WERI-Rb-1 (cell line): Measurements from ENCODE around the gene UBASH3B.

Experiments used
- DNase-seq: peaks from one replicate; pipeline ENCODE4 v3.0.0-alpha.2; 2020
- H3K27ac ChIP-seq: fragments of 250-450 bp; sonication (Bioruptor Pico); 2 replicates; pipeline ENCODE4 v1.5.1; 2020; ENCODE audit warnings: mild to moderate bottlenecking, moderate library complexity
- H3K27me3 ChIP-seq: fragments of 250-450 bp; sonication (Bioruptor Pico); 2 replicates; pipeline ENCODE4 v1.5.1; 2021; ENCODE audit warnings: mild to moderate bottlenecking, low read depth, moderate library complexity; ENCODE audit not compliant: insufficient read depth, severe bottlenecking
- H3K36me3 ChIP-seq: fragments of 250-450 bp; sonication (Bioruptor Pico); 2 replicates; pipeline ENCODE4 v1.5.1; 2020; ENCODE audit warnings: mild to moderate bottlenecking, moderate library complexity
- H3K4me3 ChIP-seq: 2 replicates; pipeline ENCODE4 v1.5.1; 2011; ENCODE audit warnings: low read depth, mild to moderate bottlenecking, control low read depth, low read length
- H3K9me3 ChIP-seq: fragments of 250-450 bp; sonication (Bioruptor Pico); 2 replicates; pipeline ENCODE4 v1.5.1; 2021; ENCODE audit warnings: mild to moderate bottlenecking, moderate library complexity; ENCODE audit not compliant: severe bottlenecking
- TF ChIP-seq, protein P1 (sequence below): IDR thresholded peaks from 2 replicates; pipeline ENCODE4 v1.5.1; 2011; ENCODE audit warnings: low read depth, mild to moderate bottlenecking, control low read depth, inconsistent platforms, low read length

UBASH3B gene

DNA sequence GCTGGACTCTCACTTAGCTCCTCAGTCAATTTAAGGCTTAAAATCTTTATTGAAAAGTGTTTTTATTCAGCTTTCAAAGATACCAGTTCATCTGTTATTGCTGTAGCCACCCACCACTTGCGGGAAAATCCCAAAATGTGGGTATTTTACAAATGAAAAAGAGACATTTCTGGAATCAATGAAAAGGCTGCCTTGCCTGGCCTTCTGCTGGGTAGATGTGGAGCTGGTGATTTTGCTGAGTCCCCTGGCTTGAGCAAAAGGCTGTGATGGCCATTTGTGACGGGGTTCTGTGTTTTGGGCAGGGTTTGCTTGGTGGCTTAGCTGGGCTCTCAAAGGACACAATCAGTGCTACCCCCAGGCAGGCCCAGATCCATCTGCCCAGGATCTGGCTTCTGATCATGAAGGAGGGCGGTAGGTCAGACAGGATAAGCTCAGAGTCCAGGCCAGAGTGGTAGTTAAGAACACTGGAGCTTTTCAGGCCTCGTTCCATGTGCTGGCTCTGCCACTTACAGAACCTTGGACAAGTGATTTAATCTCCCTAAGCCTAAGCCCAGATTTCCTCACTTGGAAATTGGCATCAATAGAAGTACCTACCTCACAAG, 36.1 kb downstream of the UBASH3B start:
- H3K27ac ChIP-seq = no peak overlapping the region
- H3K36me3 ChIP-seq = no peaks in the 10 kb centered on the region
- H3K27me3 ChIP-seq = peaks cover 55% of the 10 kb centered on the region
- DNase-seq = peak; percentile 18
- H3K4me3 ChIP-seq = no peak overlapping the region
- H3K9me3 ChIP-seq = no peaks in the 10 kb centered on the region
- TF ChIP-seq, protein P1, sequence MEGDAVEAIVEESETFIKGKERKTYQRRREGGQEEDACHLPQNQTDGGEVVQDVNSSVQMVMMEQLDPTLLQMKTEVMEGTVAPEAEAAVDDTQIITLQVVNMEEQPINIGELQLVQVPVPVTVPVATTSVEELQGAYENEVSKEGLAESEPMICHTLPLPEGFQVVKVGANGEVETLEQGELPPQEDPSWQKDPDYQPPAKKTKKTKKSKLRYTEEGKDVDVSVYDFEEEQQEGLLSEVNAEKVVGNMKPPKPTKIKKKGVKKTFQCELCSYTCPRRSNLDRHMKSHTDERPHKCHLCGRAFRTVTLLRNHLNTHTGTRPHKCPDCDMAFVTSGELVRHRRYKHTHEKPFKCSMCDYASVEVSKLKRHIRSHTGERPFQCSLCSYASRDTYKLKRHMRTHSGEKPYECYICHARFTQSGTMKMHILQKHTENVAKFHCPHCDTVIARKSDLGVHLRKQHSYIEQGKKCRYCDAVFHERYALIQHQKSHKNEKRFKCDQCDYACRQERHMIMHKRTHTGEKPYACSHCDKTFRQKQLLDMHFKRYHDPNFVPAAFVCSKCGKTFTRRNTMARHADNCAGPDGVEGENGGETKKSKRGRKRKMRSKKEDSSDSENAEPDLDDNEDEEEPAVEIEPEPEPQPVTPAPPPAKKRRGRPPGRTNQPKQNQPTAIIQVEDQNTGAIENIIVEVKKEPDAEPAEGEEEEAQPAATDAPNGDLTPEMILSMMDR = no peak

DNA sequence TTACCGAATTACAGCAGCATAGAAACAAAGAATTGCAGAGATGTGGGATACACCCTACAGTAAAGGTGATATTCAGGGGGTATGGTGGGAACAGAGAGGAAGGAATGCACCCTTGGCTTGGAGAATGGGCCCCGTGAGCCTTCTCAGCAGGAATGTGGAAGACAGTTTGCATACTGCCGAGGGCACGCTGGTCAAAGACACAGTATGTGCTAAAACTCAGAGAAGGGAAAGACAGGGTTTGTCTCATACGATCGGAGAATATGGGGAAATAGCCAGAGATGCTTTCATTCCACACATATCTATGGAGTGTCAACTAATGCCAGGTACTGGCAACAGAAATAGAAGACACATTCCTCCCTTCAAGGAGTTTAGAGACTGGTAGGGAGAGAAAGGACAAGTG, 36.9 kb downstream of the UBASH3B start:
- Histone ChIP-seq H3K36me3 (no peaks in the 10 kb centered on the region), H3K27me3 (peaks cover 56% of the 10 kb centered on the region), H3K4me3 (no peak overlapping the region), H3K27ac (no peak overlapping the region), H3K9me3 (no peaks in the 10 kb centered on the region)
- TF ChIP-seq, protein P1 = no peak
- no peak for DNase-seq

DNA sequence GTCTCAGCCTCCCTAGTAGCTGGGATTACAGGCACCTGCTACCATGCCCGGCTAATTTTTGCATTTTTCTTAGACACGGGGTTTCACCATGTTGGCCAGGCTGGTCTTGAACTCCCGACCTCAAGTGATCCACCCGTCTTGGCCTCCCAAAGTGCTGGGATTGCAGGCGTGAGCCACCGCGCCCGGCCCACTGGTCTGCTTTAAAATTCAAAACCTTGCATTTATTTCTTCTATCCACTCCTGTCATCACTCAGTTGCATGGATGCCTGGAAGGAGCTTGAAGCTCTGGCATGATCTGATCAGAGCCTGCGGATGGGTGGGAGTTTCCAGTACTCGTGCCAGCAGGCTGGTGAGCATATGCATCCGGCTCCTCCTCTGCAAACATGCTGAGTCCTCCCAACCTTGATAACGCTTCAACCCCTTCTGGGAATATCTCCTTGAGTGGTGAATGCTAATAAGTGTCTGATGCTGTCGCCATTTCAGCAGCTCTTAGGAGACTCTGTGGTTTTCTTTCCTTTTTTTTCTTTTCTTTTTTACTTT, 39.6 kb downstream of the UBASH3B start:
- H3K4me3 ChIP-seq = no peak overlapping the region
- no peak for DNase-seq
- H3K36me3 ChIP-seq = no peaks in the 10 kb centered on the region
- peaks cover 67% of the 10 kb centered on the region for H3K27me3 ChIP-seq
- H3K27ac ChIP-seq = no peak overlapping the region
- H3K9me3 ChIP-seq = no peaks in the 10 kb centered on the region
- TF ChIP-seq, protein P1 = no peak

DNA sequence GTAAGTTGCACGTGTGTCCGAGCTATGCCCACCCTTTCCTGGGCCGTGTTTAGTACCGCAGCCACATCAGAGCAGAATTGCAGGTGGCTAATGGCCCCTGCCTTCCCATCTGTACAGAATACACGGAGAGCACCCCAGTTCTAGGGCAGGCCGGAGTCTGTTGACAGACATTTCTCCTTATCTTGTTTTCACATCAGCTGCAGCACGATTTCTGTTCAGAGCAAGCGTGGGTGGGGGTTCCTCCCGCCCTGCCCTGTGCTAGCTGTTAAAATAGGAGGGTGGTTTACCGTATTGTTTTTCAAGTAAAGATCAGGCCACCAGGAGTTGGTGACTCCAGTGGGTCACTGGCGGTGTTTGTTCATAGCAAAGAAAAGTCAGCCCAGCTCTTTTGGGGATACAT, 41.1 kb downstream of the UBASH3B start:
- H3K36me3 ChIP-seq = no peaks in the 10 kb centered on the region
- no peak overlapping the region for H3K27ac ChIP-seq
- H3K27me3 ChIP-seq = peaks cover 65% of the 10 kb centered on the region
- TF ChIP-seq, protein P1 = no peak
- no peak overlapping the region for H3K4me3 ChIP-seq
- DNase-seq = no peak
- no peaks in the 10 kb centered on the region for H3K9me3 ChIP-seq

DNA sequence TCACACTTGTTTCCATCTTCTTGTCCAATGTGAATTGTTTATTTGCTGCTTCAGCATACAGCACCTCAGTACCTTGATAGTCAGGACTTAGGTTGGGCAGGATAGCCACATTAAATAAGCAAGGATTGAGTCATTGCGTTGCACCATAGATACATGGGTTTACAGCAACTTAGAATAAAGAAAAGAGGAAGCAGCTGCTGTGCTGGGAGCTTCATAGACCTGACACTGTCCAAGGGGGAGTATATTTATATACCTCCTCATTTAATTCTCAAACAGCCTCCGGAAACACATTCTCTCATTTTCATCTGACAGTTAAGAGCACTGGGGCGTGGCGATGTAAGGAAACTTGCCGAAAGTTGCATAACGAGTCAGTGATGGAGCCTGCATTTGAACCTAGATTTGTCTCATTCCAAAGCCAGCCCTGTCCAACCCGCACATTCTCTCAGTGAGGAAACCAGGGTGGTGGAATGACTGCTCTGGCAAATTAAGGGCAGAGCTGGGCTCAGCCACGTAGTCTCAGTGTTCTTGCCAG, 42.2 kb downstream of the UBASH3B start:
- no peaks in the 10 kb centered on the region for H3K36me3 ChIP-seq
- H3K27ac ChIP-seq = no peak overlapping the region
- TF ChIP-seq, protein P1 = no peak
- no peaks in the 10 kb centered on the region for H3K9me3 ChIP-seq
- peaks cover 70% of the 10 kb centered on the region for H3K27me3 ChIP-seq
- no peak overlapping the region for H3K4me3 ChIP-seq
- DNase-seq = no peak
